ENCODE measurements around the gene LEMD3. TPM values are rescaled to one million over a fixed set of nuclear protein-coding genes. Genes with fewer than 3 reads are reported as not detected.

The LEMD3 gene
- total and polyA plus RNA-seq, 2 experiments from 2014 or later, result 8.6 to 17.9 TPM

- H3K9ac ChIP-seq, result no peak overlapping the region
- no peak overlapping the region for H2AFZ ChIP-seq
- no peak for DNase-seq
- no peak overlapping the region for H3K27ac ChIP-seq
- in situ Hi-C loops (cut with MboI), result no loop called here
- H3K9me2 ChIP-seq (ENCODE audit: insufficient read depth), result 0 out of 2 replicates have a peak, but pooled peaks cover 3% of the 10 kb centered on the region
- H3K4me2 ChIP-seq (ENCODE audit: unreplicated experiment), result no peak overlapping the region
- peaks cover 5% of the 10 kb centered on the region; the same call in 1 of the 2 replicates for H3F3A ChIP-seq (ENCODE audit: insufficient read depth)
- peaks cover 10% of the 10 kb centered on the region; the same call in 1 of the 2 replicates for H3K4me1 ChIP-seq (ENCODE audit: insufficient read depth)
- TF ChIP-seq EZH2phosphoT487 (IDR thresholded peaks at IDR 0.05; ENCODE audit: insufficient read depth, low read depth) (no peak), EZH2 (IDR thresholded peaks at IDR 0.05; ENCODE audit: insufficient read depth, poor library complexity, severe bottlenecking) (no peak)
- no peaks in the 10 kb centered on the region for H3K36me3 ChIP-seq (ENCODE audit: low read depth)
- no peak overlapping the region for H3K4me3 ChIP-seq
- no peaks in the 10 kb centered on the region for H3K27me3 ChIP-seq (replicated peaks; ENCODE audit: insufficient read depth)
- H3K9me3 ChIP-seq (ENCODE audit: low read depth), result no peaks in the 10 kb centered on the region
- H4K20me1 ChIP-seq (ENCODE audit: insufficient read depth), result peaks cover 7% of the 10 kb centered on the region
- H3K79me2 ChIP-seq (ENCODE audit: insufficient read depth), result peaks cover 100% of the 10 kb centered on the region
These were observed 34.0 kb downstream of the LEMD3 start for GRCh38 chr12:65203376-65203775.

GRCh38 chr12:65204886-65205525 lies 35.6 kb downstream of the LEMD3 start:
- H3K27me3 ChIP-seq (replicated peaks; ENCODE audit: insufficient read depth), result no peaks in the 10 kb centered on the region
- H3K79me2 ChIP-seq (ENCODE audit: insufficient read depth), result peaks cover 100% of the 10 kb centered on the region
- H3K9me2 ChIP-seq (ENCODE audit: insufficient read depth), result 0 out of 2 replicates have a peak, but pooled peaks cover 3% of the 10 kb centered on the region
- no peak overlapping the region for H2AFZ ChIP-seq
- H3K4me2 ChIP-seq (ENCODE audit: unreplicated experiment), result no peak overlapping the region
- no peak overlapping the region for H3K9ac ChIP-seq
- peaks cover 5% of the 10 kb centered on the region; the same call in 1 of the 2 replicates for H3F3A ChIP-seq (ENCODE audit: insufficient read depth)
- H4K20me1 ChIP-seq (ENCODE audit: insufficient read depth), result peaks cover 7% of the 10 kb centered on the region
- H3K27ac ChIP-seq, result no peak overlapping the region
- no peaks in the 10 kb centered on the region for H3K9me3 ChIP-seq (ENCODE audit: low read depth)
- H3K36me3 ChIP-seq (ENCODE audit: low read depth), result no peaks in the 10 kb centered on the region
- WGBS, 2 experiments (ENCODE audit: low coverage in 1 of 2, low lambda C conversion rate in 2 of 2, missing lambda C conversion rate in 2 of 2), result 94 to 97% methylated on average over 2 of the region's 2 CpGs
- no peak for DNase-seq
- no peak overlapping the region for H3K4me3 ChIP-seq
- no peak for TF ChIP-seq EZH2phosphoT487 (IDR thresholded peaks at IDR 0.05; ENCODE audit: insufficient read depth, low read depth)
- no peak for TF ChIP-seq EZH2 (IDR thresholded peaks at IDR 0.05; ENCODE audit: insufficient read depth, poor library complexity, severe bottlenecking)
- in situ Hi-C loops (cut with MboI), result no loop called here
- no peaks in the 10 kb centered on the region for H3K4me1 ChIP-seq (ENCODE audit: insufficient read depth)

- H3K27me3 ChIP-seq (replicated peaks; ENCODE audit: insufficient read depth), result no peaks in the 10 kb centered on the region
- H3K9me2 ChIP-seq (ENCODE audit: insufficient read depth), result 0 out of 2 replicates have a peak, but pooled peaks cover 3% of the 10 kb centered on the region
- no peak overlapping the region for H3K27ac ChIP-seq
- peaks cover 2% of the 10 kb centered on the region; the same call in 1 of the 2 replicates for H3F3A ChIP-seq (ENCODE audit: insufficient read depth)
- H3K4me1 ChIP-seq (ENCODE audit: insufficient read depth), result no peaks in the 10 kb centered on the region
- in situ Hi-C loops (cut with MboI), result no loop called here
- no peaks in the 10 kb centered on the region for H3K36me3 ChIP-seq (ENCODE audit: low read depth)
- H3K79me2 ChIP-seq (ENCODE audit: insufficient read depth), result peaks cover 100% of the 10 kb centered on the region
- no peak overlapping the region for H2AFZ ChIP-seq
- no peaks in the 10 kb centered on the region for H3K9me3 ChIP-seq (ENCODE audit: low read depth)
- DNase-seq, result no peak
- no peak overlapping the region for H3K4me2 ChIP-seq (ENCODE audit: unreplicated experiment)
- H4K20me1 ChIP-seq (ENCODE audit: insufficient read depth), result peaks cover 7% of the 10 kb centered on the region
- no peak overlapping the region for H3K9ac ChIP-seq
- TF ChIP-seq EZH2 (IDR thresholded peaks at IDR 0.05; ENCODE audit: insufficient read depth, poor library complexity, severe bottlenecking) (no peak), EZH2phosphoT487 (IDR thresholded peaks at IDR 0.05; ENCODE audit: insufficient read depth, low read depth) (no peak)
- H3K4me3 ChIP-seq, result no peak overlapping the region
These were observed 36.5 kb downstream of the LEMD3 start for GRCh38 chr12:65205886-65206285.

- no peaks in the 10 kb centered on the region; the same call in 1 of the 2 replicates for H4K20me1 ChIP-seq (ENCODE audit: insufficient read depth)
- H3K27me3 ChIP-seq (replicated peaks; ENCODE audit: insufficient read depth), result no peaks in the 10 kb centered on the region
- H3K79me2 ChIP-seq (ENCODE audit: insufficient read depth), result peaks cover 82% of the 10 kb centered on the region
- H3K9me3 ChIP-seq (ENCODE audit: low read depth), result no peaks in the 10 kb centered on the region
- TF ChIP-seq EZH2 (IDR thresholded peaks at IDR 0.05; ENCODE audit: insufficient read depth, poor library complexity, severe bottlenecking), result no peak
- TF ChIP-seq EZH2phosphoT487 (IDR thresholded peaks at IDR 0.05; ENCODE audit: insufficient read depth, low read depth), result no peak
- H3K9me2 ChIP-seq (ENCODE audit: insufficient read depth), result 0 out of 2 replicates have a peak, but pooled peaks cover 3% of the 10 kb centered on the region
- no peak overlapping the region for H2AFZ ChIP-seq
- in situ Hi-C loops (cut with MboI), result no loop called here
- H3K27ac ChIP-seq, result no peak overlapping the region
- H3K4me2 ChIP-seq (ENCODE audit: unreplicated experiment), result no peak overlapping the region
- WGBS, 2 experiments (ENCODE audit: low coverage in 1 of 2, low lambda C conversion rate in 2 of 2, missing lambda C conversion rate in 2 of 2), result 100% methylated on average over 2 of the region's 2 CpGs
- no peak overlapping the region for H3K4me3 ChIP-seq
- H3F3A ChIP-seq (ENCODE audit: insufficient read depth), result no peaks in the 10 kb centered on the region
- no peaks in the 10 kb centered on the region for H3K36me3 ChIP-seq (ENCODE audit: low read depth)
- H3K4me1 ChIP-seq (ENCODE audit: insufficient read depth), result no peaks in the 10 kb centered on the region
- no peak for DNase-seq
- no peak overlapping the region for H3K9ac ChIP-seq
These were observed 38.7 kb downstream of the LEMD3 start for GRCh38 chr12:65208125-65208524.
